OCI-LY1 (cell line): Measurements from ENCODE around the gene TRPM3.

Source experiments
- H2AFZ ChIP-seq: fragments of 200-600 bp; sonication (generic), shearing (Covaris generic); 2 replicates; pipeline ENCODE4 v1.6.0; 2014; ENCODE audit warnings: antibody characterized with exemption, mild to moderate bottlenecking, low read length
- H3F3A ChIP-seq: fragments of 200-600 bp; sonication (generic), shearing (Covaris generic); 2 replicates; pipeline ENCODE4 v1.6.0; 2014; ENCODE audit warnings: mild to moderate bottlenecking, antibody characterized with exemption, low read length, moderate library complexity; ENCODE audit not compliant: insufficient read depth
- H3K27ac ChIP-seq: fragments of 200-600 bp; sonication (generic); 2 replicates; pipeline ENCODE4 v1.5.1; 2014; ENCODE audit warnings: low read length, mixed run types, mild to moderate bottlenecking, low read depth; ENCODE audit not compliant: poor library complexity, severe bottlenecking
- H3K27me3 ChIP-seq: fragments of 200-600 bp; sonication (generic); 2 replicates; pipeline ENCODE4 v1.6.0; 2014; ENCODE audit warnings: antibody characterized with exemption, mild to moderate bottlenecking, low read length, moderate library complexity; ENCODE audit not compliant: insufficient read depth
- H3K36me3 ChIP-seq: fragments of 200-600 bp; sonication (generic); 2 replicates; pipeline ENCODE4 v1.6.1; 2014; ENCODE audit warnings: mild to moderate bottlenecking, antibody characterized with exemption, low read length, moderate library complexity, mixed read lengths; ENCODE audit not compliant: insufficient read depth
- H3K4me1 ChIP-seq: fragments of 200-600 bp; sonication (generic); 2 replicates; pipeline ENCODE4 v1.5.1; 2014; ENCODE audit warnings: mild to moderate bottlenecking, low read length, moderate library complexity; ENCODE audit not compliant: insufficient read depth, severe bottlenecking
- H3K4me2 ChIP-seq: fragments of 200-600 bp; sonication (generic), shearing (Covaris generic); 2 replicates; pipeline ENCODE4 v1.6.1; 2014; ENCODE audit warnings: low read length
- H3K4me3 ChIP-seq: fragments of 200-600 bp; sonication (generic); 2 replicates; pipeline ENCODE4 v1.5.1; 2014; ENCODE audit warnings: low read length, low read depth, mild to moderate bottlenecking, mixed read lengths; ENCODE audit not compliant: poor library complexity, severe bottlenecking
- H3K79me2 ChIP-seq: fragments of 200-600 bp; shearing (Covaris generic); 2 replicates; pipeline ENCODE4 v1.6.1; 2016; ENCODE audit warnings: mixed run types, low read length, mixed read lengths; ENCODE audit not compliant: insufficient read depth
- H3K9ac ChIP-seq: fragments of 200-600 bp; sonication (generic), shearing (Covaris generic); 2 replicates; pipeline ENCODE4 v1.6.1; 2014; ENCODE audit warnings: mild to moderate bottlenecking, low read length, mixed read lengths
- H3K9me2 ChIP-seq: fragments of 200-600 bp; sonication (generic), shearing (Covaris generic); 2 replicates; pipeline ENCODE4 v1.6.1; 2014; ENCODE audit warnings: low read depth, mild to moderate bottlenecking, low read length, mixed read lengths
- H3K9me3 ChIP-seq: fragments of 200-600 bp; shearing (Covaris generic); 2 replicates; pipeline ENCODE4 v1.6.1; 2014; ENCODE audit warnings: low read length, mixed read lengths
- H4K20me1 ChIP-seq: fragments of 200-600 bp; sonication (generic), shearing (Covaris generic); 2 replicates; pipeline ENCODE4 v1.6.0; 2016; ENCODE audit warnings: mild to moderate bottlenecking, low read length; ENCODE audit not compliant: insufficient read depth
- EZH2 ChIP-seq: fragments of 200-600 bp; sonication (generic), shearing (Covaris generic); IDR thresholded peaks from 2 replicates; pipeline ENCODE4 v1.8.0; 2017; ENCODE audit warnings: borderline replicate concordance, mixed run types, mild to moderate bottlenecking, antibody characterized with exemption, low read length, moderate library complexity, mixed read lengths
- TF ChIP-seq, protein P1 (sequence below): fragments of 200-600 bp; sonication (generic), shearing (Covaris generic); IDR thresholded peaks from 2 replicates; pipeline ENCODE4 v1.5.1; 2017; ENCODE audit warnings: mild to moderate bottlenecking, antibody characterized with exemption, low read length, moderate library complexity, mixed read lengths

TRPM3 gene

DNA sequence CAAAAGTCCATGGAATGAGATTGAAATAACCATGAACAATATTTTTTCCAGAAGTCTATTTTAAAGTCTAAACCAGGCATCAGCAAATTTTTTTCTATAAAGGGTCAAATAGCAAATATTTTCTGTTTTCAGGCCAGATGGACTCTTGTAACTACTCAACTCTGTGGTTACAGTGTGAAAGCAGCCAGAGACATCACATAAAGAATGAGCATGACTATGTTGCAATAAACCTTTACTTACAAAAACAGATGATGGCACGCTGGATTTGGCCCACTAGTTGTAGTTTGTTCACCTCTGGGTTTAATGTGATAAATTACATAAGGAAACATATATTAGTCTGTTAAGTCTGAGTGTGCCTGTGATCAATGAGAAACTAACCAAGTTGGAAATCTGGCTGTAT, 319.2 kb downstream of the TRPM3 start:
- Histone ChIP-seq H3K4me1 (no peaks in the 10 kb centered on the region), H2AFZ (no peak overlapping the region), H3K79me2 (no peaks in the 10 kb centered on the region), H3K9me3 (no peaks in the 10 kb centered on the region), H3K4me2 (no peak overlapping the region), H3K9ac (no peak overlapping the region), H3K4me3 (no peak overlapping the region), H4K20me1 (no peaks in the 10 kb centered on the region), H3K27me3 (no peaks in the 10 kb centered on the region), H3F3A (no peaks in the 10 kb centered on the region), H3K27ac (no peak overlapping the region), H3K36me3 (no peaks in the 10 kb centered on the region), H3K9me2 (no peaks in the 10 kb centered on the region)
- no peak for TF ChIP-seq EZH2
- TF ChIP-seq, protein P1, sequence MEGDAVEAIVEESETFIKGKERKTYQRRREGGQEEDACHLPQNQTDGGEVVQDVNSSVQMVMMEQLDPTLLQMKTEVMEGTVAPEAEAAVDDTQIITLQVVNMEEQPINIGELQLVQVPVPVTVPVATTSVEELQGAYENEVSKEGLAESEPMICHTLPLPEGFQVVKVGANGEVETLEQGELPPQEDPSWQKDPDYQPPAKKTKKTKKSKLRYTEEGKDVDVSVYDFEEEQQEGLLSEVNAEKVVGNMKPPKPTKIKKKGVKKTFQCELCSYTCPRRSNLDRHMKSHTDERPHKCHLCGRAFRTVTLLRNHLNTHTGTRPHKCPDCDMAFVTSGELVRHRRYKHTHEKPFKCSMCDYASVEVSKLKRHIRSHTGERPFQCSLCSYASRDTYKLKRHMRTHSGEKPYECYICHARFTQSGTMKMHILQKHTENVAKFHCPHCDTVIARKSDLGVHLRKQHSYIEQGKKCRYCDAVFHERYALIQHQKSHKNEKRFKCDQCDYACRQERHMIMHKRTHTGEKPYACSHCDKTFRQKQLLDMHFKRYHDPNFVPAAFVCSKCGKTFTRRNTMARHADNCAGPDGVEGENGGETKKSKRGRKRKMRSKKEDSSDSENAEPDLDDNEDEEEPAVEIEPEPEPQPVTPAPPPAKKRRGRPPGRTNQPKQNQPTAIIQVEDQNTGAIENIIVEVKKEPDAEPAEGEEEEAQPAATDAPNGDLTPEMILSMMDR = no peak

DNA sequence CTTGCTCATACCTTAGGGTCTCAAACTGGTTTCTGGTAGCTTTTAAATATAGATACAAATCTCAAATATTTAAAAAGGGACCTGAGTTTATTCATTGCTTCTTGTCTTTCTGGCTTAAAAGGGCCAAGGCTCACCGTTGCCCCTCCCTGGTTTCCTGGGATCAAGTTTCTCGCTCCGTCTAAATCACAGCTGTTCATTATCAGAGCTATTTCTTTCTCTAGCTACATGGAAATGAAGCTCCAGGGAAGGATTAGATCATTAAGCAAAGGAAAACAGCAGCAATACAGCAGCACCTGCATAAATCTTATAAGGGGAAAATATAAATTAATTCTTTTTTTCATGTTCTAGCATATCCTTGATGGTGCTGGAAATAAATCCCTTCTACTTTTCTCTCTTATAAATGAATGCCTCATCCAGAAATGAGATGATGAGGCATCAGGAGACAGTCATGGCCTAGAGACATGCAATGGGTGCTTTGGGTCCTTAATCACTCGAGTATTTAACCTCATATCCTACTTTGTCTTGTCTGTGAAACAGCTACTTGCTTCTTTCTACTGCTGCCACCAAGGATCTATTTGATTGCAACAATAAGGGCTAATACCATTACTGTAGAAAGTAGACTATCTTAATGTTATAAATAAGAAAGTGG, 320.1 kb downstream of the TRPM3 start:
- Histone ChIP-seq H3K9me3 (no peaks in the 10 kb centered on the region), H3K79me2 (no peaks in the 10 kb centered on the region), H3K27me3 (no peaks in the 10 kb centered on the region), H3K9ac (no peak overlapping the region), H2AFZ (no peak overlapping the region), H3K4me1 (no peaks in the 10 kb centered on the region), H3K27ac (no peak overlapping the region), H3K9me2 (no peaks in the 10 kb centered on the region), H3F3A (no peaks in the 10 kb centered on the region), H4K20me1 (no peaks in the 10 kb centered on the region), H3K4me3 (no peak overlapping the region), H3K4me2 (no peak overlapping the region), H3K36me3 (no peaks in the 10 kb centered on the region)
- TF ChIP-seq, protein P1 = no peak
- no peak for TF ChIP-seq EZH2

DNA sequence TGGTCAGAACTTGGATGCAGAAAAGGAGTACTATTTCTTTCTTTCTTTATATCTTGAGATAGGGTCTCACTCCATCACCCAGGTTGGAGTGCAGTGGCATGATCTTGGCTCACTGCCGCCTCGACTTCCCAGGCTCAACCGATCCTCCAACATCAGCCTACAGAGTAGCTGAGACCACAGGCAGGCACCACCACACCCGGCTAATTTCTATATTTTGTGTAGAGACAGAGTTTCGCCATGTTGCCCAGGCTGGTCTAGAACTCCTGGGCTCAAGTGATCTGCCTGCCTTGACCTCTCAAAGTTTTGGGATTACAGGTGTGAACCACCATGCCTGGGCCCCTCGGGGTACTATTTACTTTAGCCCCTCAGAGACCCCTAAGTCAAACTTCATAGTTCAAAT, 323.4 kb downstream of the TRPM3 start:
- no peak overlapping the region for H2AFZ ChIP-seq
- no peak overlapping the region for H3K27ac ChIP-seq
- no peaks in the 10 kb centered on the region for H3K27me3 ChIP-seq
- H3K4me2 ChIP-seq = no peak overlapping the region
- H3K9ac ChIP-seq = no peak overlapping the region
- no peaks in the 10 kb centered on the region for H3K36me3 ChIP-seq
- no peaks in the 10 kb centered on the region for H3K79me2 ChIP-seq
- H4K20me1 ChIP-seq = no peaks in the 10 kb centered on the region
- H3K4me3 ChIP-seq = no peak overlapping the region
- H3K9me2 ChIP-seq = no peaks in the 10 kb centered on the region
- no peak for TF ChIP-seq EZH2
- TF ChIP-seq, protein P1 = no peak
- no peaks in the 10 kb centered on the region for H3K9me3 ChIP-seq
- H3K4me1 ChIP-seq = no peaks in the 10 kb centered on the region
- no peaks in the 10 kb centered on the region for H3F3A ChIP-seq
